IMR-90 (cell line): ENCODE data around the gene GPX5.

Source experiments
- CTCF ChIP-seq: conservative IDR thresholded peaks from 2 replicates; pipeline ENCODE4 v1.5.1; 2012; ENCODE audit warnings: mild to moderate bottlenecking, low read depth, low read length, improper control_type of control experiment
- POLR2A ChIP-seq: IDR thresholded peaks from 2 replicates; pipeline ENCODE4 v1.6.1; 2012; ENCODE audit warnings: mild to moderate bottlenecking, low read depth, low read length

- TF ChIP-seq POLR2A (no peak), CTCF (no peak)
Measured at GRCh38 chr6:28485482-28485881, 40.2 kb upstream of the GPX5 start.
